ENCODE measurements around the gene MAIP1. TPM values are rescaled to one million over a fixed set of nuclear protein-coding genes. Genes with fewer than 3 reads are reported as not detected.

MAIP1 gene
- total RNA-seq, 1 donor from 2014 or later = 28.2 TPM

- ATAC-seq (ENCODE audit: poor library complexity) (no peak), DNase-seq (no peak)
- intact Hi-C loops (cut with DNase I) = no loop called here
These were observed 15.0 kb upstream of the MAIP1 start for GRCh38 chr2:199940373-199940772.

- intact Hi-C loops (cut with DNase I) = no loop called here
- DNase-seq (no peak), ATAC-seq (ENCODE audit: poor library complexity) (no peak)
These were observed 12.0 kb upstream of the MAIP1 start for GRCh38 chr2:199943373-199943772.

GRCh38 chr2:199946196-199946595 lies 9.2 kb upstream of the MAIP1 start:
- intact Hi-C loops (cut with DNase I) = no loop called here
- DNase-seq = no peak
- no peak for ATAC-seq (ENCODE audit: poor library complexity)

- intact Hi-C loops (cut with DNase I) = no loop called here
- DNase-seq (no peak), ATAC-seq (ENCODE audit: poor library complexity) (no peak)
These were observed 8.5 kb upstream of the MAIP1 start for GRCh38 chr2:199946836-199947235.

GRCh38 chr2:199950396-199950795 lies 5.0 kb upstream of the MAIP1 start:
- intact Hi-C loops (cut with DNase I) = no loop called here
- DNase-seq = no peak

GRCh38 chr2:199951023-199951422 lies 4.4 kb upstream of the MAIP1 start:
- intact Hi-C loops (cut with DNase I) = no loop called here
- ATAC-seq (ENCODE audit: poor library complexity) (no peak), DNase-seq (no peak)

More at GRCh38 chr2:199950396-199950795, 5.0 kb upstream of the MAIP1 start:
- ATAC-seq (ENCODE audit: poor library complexity) = no peak

GRCh38 chr2:199955007-199955338 lies 409 bp upstream of the MAIP1 start:
- ATAC-seq (ENCODE audit: poor library complexity) (peak; percentile 56), DNase-seq (no peak)
- intact Hi-C loops (cut with DNase I) = no loop called here

- ATAC-seq (ENCODE audit: poor library complexity) (no peak), DNase-seq (no peak)
- intact Hi-C loops (cut with DNase I) = no loop called here
These were observed 639 bp downstream of the MAIP1 start for GRCh38 chr2:199956062-199956380.

DNA sequence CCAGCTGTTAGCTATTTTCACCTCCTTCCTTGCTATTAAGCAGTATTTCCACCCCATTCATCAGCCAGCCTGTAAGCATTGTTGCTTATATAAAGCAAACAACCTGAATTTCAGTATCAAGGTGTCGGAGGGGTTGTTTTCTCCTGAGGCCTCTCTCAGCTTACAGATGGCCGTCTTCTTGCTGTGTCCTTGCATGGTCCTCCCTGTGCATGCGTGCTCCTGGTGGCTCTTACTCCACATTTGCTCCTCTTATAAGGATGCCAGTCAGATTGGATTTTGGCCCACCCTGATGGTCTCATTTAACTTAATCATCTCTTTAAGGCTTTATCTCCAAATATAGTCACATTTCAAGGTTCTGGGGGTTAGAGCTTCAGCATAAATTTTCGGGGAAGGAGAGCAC lies 2.6 kb downstream of the MAIP1 start:
- intact Hi-C loops (cut with DNase I) = no loop called here
- DNase-seq (no peak), ATAC-seq (ENCODE audit: poor library complexity) (no peak)

- DNase-seq (no peak), ATAC-seq (ENCODE audit: poor library complexity) (no peak)
- intact Hi-C loops (cut with DNase I) = no loop called here
These were observed 6.8 kb downstream of the MAIP1 start for GRCh38 chr2:199962203-199962602.

- intact Hi-C loops (cut with DNase I) = no loop called here
- no peak for DNase-seq
- ATAC-seq (ENCODE audit: poor library complexity) = no peak
These were observed 11.0 kb downstream of the MAIP1 start for GRCh38 chr2:199966405-199966804.

DNA sequence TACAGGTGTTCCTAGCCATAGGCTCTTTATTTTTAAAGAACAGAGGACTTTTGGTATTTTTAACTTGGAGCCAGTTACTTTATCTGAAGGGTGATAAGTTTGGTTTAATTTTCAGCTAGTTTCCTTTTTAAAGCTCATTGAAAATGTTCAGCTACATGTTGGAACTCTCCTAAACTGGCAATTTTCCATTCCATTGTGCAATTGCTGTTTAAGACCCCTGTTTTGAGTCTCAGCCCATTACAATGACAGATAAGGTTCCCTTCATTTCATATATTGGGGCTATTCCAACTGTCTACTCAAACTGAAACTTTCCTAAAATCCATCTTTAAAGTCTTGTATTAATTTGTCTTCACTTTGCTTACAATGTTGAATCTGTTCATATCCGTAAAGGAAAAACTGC lies 11.6 kb downstream of the MAIP1 start:
- no peak for ATAC-seq (ENCODE audit: poor library complexity)
- intact Hi-C loops (cut with DNase I) = no loop called here
- no peak for DNase-seq

DNA sequence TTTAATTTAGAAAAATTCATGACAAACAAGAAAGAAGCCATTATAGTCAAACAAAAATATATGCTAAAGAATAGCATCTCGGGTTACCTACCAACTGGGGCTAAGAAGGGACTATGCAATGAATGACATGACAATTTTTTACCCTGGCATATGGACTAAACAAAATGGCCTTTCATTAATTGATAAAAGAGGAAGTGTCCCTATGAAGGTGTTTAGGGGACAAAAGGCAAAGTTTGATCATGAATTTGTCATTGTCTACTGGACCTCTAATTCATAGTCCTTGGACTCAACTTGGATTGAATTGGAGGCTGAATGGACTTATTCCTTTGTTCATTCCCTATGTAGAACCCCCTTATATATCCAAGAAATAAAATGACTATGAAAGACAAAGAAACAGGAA lies 12.7 kb downstream of the MAIP1 start:
- intact Hi-C loops (cut with DNase I) = no loop called here
- ATAC-seq (ENCODE audit: poor library complexity) (no peak), DNase-seq (no peak)

DNA sequence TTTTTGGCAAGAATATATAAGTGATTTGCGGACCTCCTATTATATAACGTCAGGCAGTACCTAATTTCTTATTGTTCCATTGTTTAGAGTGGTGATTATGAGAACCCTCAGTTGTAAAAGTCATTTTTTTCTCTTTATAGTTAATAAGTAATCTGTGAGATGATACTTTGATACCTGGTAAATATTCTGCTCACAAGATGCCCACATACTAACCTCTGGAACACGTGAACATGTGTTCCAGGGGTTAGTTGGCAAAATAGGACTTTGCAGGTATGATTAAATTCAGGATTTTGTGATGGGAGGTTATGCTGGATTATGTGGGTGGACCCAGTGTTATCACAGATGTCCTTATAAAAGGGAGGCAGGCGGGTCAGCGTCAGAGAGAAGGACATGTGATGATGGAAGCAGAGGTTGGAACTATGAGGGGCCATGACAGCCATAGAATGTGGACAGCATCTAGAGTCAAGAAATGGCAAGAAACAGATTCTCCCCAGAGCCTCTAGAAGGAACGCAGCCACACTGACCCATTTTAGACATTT lies 16.8 kb downstream of the MAIP1 start:
- ATAC-seq (ENCODE audit: poor library complexity) = no peak
- intact Hi-C loops (cut with DNase I) = loop anchor here (10.0 kb wide), 1 partner anchor 733 kb away; no protein-coding TSS in a partner anchor
- no peak for DNase-seq

GRCh38 chr2:199973703-199974102 lies 18.3 kb downstream of the MAIP1 start:
- DNase-seq = no peak
- intact Hi-C loops (cut with DNase I) = loop anchor here (10.0 kb wide), 1 partner anchor 731 kb away; no protein-coding TSS in a partner anchor
- ATAC-seq (ENCODE audit: poor library complexity) = peak; percentile 41

GRCh38 chr2:199975273-199975895 lies 20.0 kb downstream of the MAIP1 start:
- ATAC-seq (ENCODE audit: poor library complexity) (no peak), DNase-seq (no peak)
- intact Hi-C loops (cut with DNase I) = loop anchor here (10.0 kb wide), 1 partner anchor 729 kb away; no protein-coding TSS in a partner anchor

GRCh38 chr2:199977984-199978415 lies 22.6 kb downstream of the MAIP1 start:
- no peak for DNase-seq
- no peak for ATAC-seq (ENCODE audit: poor library complexity)
- intact Hi-C loops (cut with DNase I) = loop anchor here (10.0 kb wide), 1 partner anchor 727 kb away; no protein-coding TSS in a partner anchor

DNA sequence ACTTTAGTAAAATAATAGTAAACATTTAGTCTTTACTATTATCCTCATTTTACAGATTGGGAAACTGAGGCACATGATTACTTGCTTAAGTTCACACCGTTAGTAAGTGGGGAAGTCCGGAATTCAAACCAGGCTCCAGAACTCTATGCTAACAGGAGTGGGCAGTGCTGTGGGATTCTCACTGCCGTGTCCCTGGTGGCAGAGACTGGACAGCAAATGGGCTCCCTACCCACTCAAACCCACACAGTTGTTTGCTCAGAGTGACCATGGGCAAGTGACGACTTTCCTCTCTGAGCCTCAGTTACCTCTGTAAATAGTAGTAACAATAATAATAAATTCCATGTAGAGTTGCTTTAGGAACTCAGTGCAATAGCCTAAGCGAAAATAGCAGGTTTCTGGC lies 24.0 kb downstream of the MAIP1 start:
- ATAC-seq (ENCODE audit: poor library complexity) = no peak
- no peak for DNase-seq
- intact Hi-C loops (cut with DNase I) = loop anchor here (10.0 kb wide), 1 partner anchor 725 kb away; no protein-coding TSS in a partner anchor

GRCh38 chr2:199979832-199980628 lies 24.6 kb downstream of the MAIP1 start:
- DNase-seq (peak; percentile 90), ATAC-seq (ENCODE audit: poor library complexity) (peak; percentile 92)
- intact Hi-C loops (cut with DNase I) = loop anchor here (5.0 to 10.0 kb wide), 2 partner anchors 502 to 725 kb away; no protein-coding TSS in a partner anchor

Measured in Right ventricle myocardium superior (tissue), 1 donor.